Subcutaneous adipose tissue (tissue), 4 donors: ENCODE results near the gene MRPL49. TPM values are rescaled to one million over a fixed set of nuclear protein-coding genes. Genes with fewer than 3 reads are reported as not detected.

ENCODE experiments used
- total RNA-seq, 4 donors: library from RNA; depleted of rRNA; stranded (reverse); fragments of >200 nt; gene quantifications; one replicate each; pipeline ENCODE4 v1.1.0, GENCODE V29; 2016
- TF ChIP-seq, protein P1 (sequence below): fragments of 450-650 bp; IDR thresholded peaks from one replicate; pipeline ENCODE4 v1.5.1; 2016; ENCODE audit warnings: low read depth, mild to moderate bottlenecking, control low read depth, antibody characterized with exemption, moderate library complexity

Gene MRPL49
- total RNA-seq, 4 donors from 2014 or later, result 34.1 to 60.8 (median 48.7) TPM

DNA sequence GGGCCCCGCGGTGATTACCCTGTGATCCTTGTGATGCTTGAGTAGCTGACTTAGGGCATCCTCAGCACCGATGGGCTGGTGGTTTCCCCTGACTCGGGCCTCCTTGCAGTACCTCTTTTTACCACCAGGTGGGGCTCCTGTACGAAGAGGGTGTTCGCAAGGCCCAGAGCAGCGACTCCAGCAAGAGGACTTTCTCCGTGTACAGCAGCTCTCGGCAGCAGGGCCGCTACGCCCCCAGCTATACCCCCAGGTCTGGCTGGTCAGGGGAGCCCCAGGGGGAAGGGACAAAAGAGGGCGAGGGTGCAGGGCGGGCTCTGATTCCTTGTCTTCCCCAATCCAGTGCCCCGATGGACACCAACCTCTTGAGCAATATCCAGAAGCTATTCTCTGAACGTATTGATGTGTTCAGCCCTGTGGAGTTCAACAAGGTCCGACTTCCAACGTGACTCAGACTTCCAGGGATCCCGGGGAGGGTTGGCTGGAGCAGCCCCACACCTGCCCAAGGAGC, 11.7 kb upstream of the MRPL49 start:
- TF ChIP-seq, protein P1, sequence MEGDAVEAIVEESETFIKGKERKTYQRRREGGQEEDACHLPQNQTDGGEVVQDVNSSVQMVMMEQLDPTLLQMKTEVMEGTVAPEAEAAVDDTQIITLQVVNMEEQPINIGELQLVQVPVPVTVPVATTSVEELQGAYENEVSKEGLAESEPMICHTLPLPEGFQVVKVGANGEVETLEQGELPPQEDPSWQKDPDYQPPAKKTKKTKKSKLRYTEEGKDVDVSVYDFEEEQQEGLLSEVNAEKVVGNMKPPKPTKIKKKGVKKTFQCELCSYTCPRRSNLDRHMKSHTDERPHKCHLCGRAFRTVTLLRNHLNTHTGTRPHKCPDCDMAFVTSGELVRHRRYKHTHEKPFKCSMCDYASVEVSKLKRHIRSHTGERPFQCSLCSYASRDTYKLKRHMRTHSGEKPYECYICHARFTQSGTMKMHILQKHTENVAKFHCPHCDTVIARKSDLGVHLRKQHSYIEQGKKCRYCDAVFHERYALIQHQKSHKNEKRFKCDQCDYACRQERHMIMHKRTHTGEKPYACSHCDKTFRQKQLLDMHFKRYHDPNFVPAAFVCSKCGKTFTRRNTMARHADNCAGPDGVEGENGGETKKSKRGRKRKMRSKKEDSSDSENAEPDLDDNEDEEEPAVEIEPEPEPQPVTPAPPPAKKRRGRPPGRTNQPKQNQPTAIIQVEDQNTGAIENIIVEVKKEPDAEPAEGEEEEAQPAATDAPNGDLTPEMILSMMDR, result no peak

- TF ChIP-seq, protein P1, result no peak
Measured at GRCh38 chr11:65111159-65111743, 10.9 kb upstream of the MRPL49 start.

DNA sequence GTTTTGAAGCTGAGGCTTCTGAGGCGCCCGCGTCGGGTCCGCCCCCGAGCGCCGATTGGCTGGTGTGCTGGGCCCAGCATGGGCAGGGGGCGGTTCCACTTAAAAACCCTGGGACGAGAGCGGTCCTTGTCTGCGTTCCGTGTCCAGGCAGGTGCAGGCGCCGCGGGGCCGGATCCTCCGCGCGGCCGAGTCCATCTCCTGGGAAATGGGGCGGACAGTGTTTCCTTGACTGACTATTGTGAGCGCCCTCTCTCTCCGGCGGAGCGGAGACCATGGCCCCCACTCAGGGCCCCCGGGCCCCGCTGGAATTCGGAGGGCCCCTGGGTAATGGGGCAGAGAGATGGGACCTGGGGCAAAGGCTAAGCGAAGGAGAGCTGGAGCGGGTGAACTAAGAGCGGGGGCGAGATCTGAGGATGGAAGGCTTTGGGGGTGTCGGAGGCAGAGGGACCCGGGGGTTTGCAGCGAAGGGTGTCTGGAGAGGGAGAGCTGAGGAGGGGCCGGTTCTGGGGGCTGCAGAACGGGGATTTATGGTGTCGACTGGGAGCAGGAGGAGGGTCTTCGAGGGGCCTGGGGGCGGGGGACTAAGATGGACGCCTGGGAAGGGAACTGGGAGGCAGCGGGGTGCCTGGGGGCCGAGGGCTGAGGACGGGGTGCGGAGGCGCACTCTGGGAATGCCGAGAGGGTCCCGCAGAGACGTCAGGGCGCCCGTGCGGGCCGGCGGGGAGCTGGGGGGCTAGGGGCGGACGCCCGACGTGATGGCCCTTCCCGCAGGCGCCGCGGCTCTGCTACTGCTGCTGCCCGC, 10.2 kb upstream of the MRPL49 start, which contains the start of gene TM7SF2:
Gene TM7SF2, plus strand, starts transcription at position 129 of the 802 bp plus-strand sequence. Its CDS starts 144 bp downstream, at position 273.
- TF ChIP-seq, protein P1, result no peak

GRCh38 chr11:65112546-65113360, 9.4 kb upstream of the MRPL49 start:
- TF ChIP-seq, protein P1, result no peak

GRCh38 chr11:65113361-65113756, 8.8 kb upstream of the MRPL49 start:
- TF ChIP-seq, protein P1, result no peak

DNA sequence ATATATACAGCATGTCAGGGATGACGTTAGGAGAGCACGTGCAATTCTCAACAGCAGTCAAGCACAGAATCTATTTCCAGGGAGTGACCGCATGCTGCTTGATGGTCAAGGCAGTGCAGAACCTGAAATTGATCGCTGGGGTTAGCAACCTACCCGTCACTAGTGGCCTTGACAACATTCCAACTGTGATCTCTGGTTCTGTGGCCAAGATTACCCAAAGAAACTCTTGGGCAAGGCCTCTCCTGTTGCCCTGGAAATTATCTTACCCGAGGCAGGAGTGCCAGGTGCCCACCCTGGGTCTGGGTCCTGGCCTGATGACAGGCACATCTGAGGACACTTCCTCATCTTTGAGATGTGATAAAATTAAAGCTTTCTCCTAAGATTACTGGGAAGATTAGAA, 8.3 kb upstream of the MRPL49 start:
- TF ChIP-seq, protein P1, result no peak
